Left lung (tissue), 10 donors: ENCODE measurements around the gene CRIM1. TPM values are rescaled to one million over a fixed set of nuclear protein-coding genes. Genes with fewer than 3 reads are reported as not detected.

Source experiments
- ATAC-seq: fragments of 200-7000 bp; cut with Tn5 transposase; one replicate; pipeline ENCODE4 v1.9.1; 2020; ENCODE audit warnings: moderate library complexity
- DNase-seq, 4 donors: peaks; one replicate each; pipeline ENCODE4 v3.0.0-alpha.2; 2013 to 2020
- H3K27ac ChIP-seq, 2 donors: fragments of 200-600 bp; sonication (generic) in 1 of 2; one replicate each; pipeline versions ENCODE4 v1.5.0 to v1.8.0; 2020 to 2021
- H3K27me3 ChIP-seq, 2 donors: fragments of 200-600 bp; sonication (generic) in 1 of 2; one replicate each; pipeline versions ENCODE4 v1.5.0 to v1.8.0; 2020 to 2021
- H3K36me3 ChIP-seq, 2 donors: fragments of 200-600 bp; sonication (generic) in 1 of 2; one replicate each; pipeline versions ENCODE4 v1.5.0 to v1.8.0; 2020 to 2021
- H3K4me1 ChIP-seq, 2 donors: fragments of 200-600 bp; one replicate each; pipeline ENCODE4 v1.8.0; 2021
- H3K4me3 ChIP-seq, 2 donors: fragments of 200-600 bp; sonication (generic) in 1 of 2; one replicate each; pipeline versions ENCODE4 v1.5.0 to v1.8.0; 2020 to 2021; ENCODE audit warnings: mild to moderate bottlenecking in 1 of 2
- H3K9me3 ChIP-seq, 2 donors: fragments of 200-600 bp; sonication (generic) in 1 of 2; one replicate each; pipeline versions ENCODE4 v1.5.0 to v1.8.0; 2020 to 2021
- intact Hi-C, 2 donors: fragments of 100-400 bp; cut with DNase I; formaldehyde crosslinking; loops; one replicate each; pipeline versions ENCODE4 v1.11.2 to v1.14.2; 2022
- polyA plus RNA-seq, 6 donors: library from polyadenylated mRNA; unstranded; fragments of 120-200 nt; gene quantifications; one replicate each; pipeline ENCODE4 v1.2.1, GENCODE V29; 2013; ENCODE audit not compliant: insufficient read length in 6 of 6
- total RNA-seq, 2 donors: library from RNA; stranded (reverse); fragmentation: NEBNext Ultra II Directional; extraction: Animal tissue kit (Norgen Biotek cat#: 25700); gene quantifications; one replicate each; pipeline ENCODE4 v1.2.1, GENCODE V29; 2021
- TF ChIP-seq, protein P1 (sequence below), 2 donors: fragments of 200-600 bp; sonication (generic) in 1 of 2; IDR thresholded peaks; one replicate each; pipeline versions ENCODE4 v1.5.0 to v1.8.0; 2021; ENCODE audit warnings: antibody characterized with exemption in 2 of 2
- donor health status: DM: no; HTN: yes; CAD: no.
- donor health status: DM: no; HTN: no; CAD: no.

Gene CRIM1
- total and polyA plus RNA-seq, 8 donors: 28.7 to 72.9 (median 31.4) TPM

DNA sequence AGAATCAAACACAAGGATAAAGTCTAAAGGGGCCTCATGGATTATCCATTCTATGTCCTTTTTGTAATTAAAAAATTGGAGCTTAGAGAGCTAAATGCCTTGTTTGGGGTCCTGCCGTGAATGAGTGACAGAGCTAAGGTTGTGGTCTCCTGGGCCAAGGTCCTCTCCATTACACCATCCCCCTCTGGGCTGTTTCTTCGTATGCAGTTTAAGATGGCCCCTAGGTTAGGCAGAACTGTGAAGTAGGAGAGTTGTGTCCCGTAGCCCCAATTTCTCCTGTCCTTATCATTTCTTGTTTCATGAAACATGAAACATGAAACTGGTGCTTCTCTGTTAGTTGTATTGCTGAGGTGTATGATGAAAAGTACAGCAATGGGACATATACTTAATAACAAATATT, 32.9 kb downstream of the CRIM1 start:
- H3K27ac ChIP-seq: no peak overlapping the region
- TF ChIP-seq, protein P1, sequence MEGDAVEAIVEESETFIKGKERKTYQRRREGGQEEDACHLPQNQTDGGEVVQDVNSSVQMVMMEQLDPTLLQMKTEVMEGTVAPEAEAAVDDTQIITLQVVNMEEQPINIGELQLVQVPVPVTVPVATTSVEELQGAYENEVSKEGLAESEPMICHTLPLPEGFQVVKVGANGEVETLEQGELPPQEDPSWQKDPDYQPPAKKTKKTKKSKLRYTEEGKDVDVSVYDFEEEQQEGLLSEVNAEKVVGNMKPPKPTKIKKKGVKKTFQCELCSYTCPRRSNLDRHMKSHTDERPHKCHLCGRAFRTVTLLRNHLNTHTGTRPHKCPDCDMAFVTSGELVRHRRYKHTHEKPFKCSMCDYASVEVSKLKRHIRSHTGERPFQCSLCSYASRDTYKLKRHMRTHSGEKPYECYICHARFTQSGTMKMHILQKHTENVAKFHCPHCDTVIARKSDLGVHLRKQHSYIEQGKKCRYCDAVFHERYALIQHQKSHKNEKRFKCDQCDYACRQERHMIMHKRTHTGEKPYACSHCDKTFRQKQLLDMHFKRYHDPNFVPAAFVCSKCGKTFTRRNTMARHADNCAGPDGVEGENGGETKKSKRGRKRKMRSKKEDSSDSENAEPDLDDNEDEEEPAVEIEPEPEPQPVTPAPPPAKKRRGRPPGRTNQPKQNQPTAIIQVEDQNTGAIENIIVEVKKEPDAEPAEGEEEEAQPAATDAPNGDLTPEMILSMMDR (IDR thresholded peaks at IDR 0.05): no peak
- H3K4me1 ChIP-seq: peaks cover 0 to 13% of the 10 kb centered on the region in 2 donors
- no peak for DNase-seq
- H3K36me3 ChIP-seq: no peaks in the 10 kb centered on the region
- H3K27me3 ChIP-seq: no peaks in the 10 kb centered on the region
- intact Hi-C loops: no loop called here
- no peaks in the 10 kb centered on the region for H3K9me3 ChIP-seq
- H3K4me3 ChIP-seq: no peak overlapping the region
- no peak for ATAC-seq

DNA sequence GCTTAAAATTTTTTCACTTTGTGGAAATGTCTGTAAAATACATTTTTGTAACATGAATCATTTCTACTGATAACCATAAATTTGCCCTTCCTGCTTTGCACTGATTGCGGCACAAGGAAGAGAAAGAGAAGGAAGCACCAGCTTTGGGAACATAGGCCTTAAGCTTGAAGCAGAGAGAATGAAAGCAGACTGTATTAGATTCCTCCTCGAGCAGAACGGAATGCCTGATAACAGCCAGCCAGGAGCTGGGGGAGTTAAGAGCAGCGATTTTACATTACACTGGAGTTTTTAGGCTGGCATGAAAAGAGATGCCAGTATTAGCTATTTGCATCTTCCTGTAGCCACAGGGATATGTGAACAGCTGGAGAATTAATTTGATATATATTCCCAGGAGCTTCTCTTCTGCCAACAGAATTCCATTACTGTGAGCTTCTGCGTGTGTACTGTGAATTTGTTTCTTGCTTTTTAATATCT, 33.5 kb downstream of the CRIM1 start:
- H3K4me3 ChIP-seq: no peak overlapping the region
- DNase-seq: no peak
- H3K4me1 ChIP-seq: peaks cover 0 to 13% of the 10 kb centered on the region in 2 donors
- H3K27me3 ChIP-seq: no peaks in the 10 kb centered on the region
- TF ChIP-seq, protein P1 (IDR thresholded peaks at IDR 0.05): no peak
- H3K36me3 ChIP-seq: no peaks in the 10 kb centered on the region
- intact Hi-C loops: no loop called here
- no peaks in the 10 kb centered on the region for H3K9me3 ChIP-seq
- ATAC-seq: peak; percentile 44
- H3K27ac ChIP-seq: peak overlapping the region in 1 of 2 donors; percentile 21

DNA sequence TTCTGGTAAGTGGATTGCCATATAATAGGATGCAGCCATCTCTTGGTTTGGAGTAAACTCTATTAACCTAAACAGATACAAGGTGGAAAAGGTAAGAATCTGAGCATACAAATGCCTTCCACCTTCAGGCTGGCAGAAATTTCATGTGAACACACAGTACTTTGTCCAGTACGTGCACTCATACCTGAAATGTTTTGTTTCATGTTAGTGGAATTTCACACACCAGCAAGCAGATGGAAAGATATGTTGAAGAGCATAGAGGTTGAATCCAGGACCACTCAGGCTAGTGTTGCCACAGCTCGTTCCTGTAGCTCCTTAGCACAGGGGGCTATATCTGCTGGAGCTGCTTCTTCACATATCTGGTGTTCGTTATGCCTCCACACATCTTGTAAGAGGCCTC, 34.0 kb downstream of the CRIM1 start:
- no peaks in the 10 kb centered on the region for H3K9me3 ChIP-seq
- peaks cover 0 to 13% of the 10 kb centered on the region in 2 donors for H3K4me1 ChIP-seq
- intact Hi-C loops: no loop called here
- no peak for DNase-seq
- ATAC-seq: no peak
- TF ChIP-seq, protein P1 (IDR thresholded peaks at IDR 0.05): no peak
- no peak overlapping the region for H3K4me3 ChIP-seq
- no peaks in the 10 kb centered on the region for H3K27me3 ChIP-seq
- no peaks in the 10 kb centered on the region for H3K36me3 ChIP-seq
- peak overlapping the region in 1 of 2 donors; percentile 21 for H3K27ac ChIP-seq

DNA sequence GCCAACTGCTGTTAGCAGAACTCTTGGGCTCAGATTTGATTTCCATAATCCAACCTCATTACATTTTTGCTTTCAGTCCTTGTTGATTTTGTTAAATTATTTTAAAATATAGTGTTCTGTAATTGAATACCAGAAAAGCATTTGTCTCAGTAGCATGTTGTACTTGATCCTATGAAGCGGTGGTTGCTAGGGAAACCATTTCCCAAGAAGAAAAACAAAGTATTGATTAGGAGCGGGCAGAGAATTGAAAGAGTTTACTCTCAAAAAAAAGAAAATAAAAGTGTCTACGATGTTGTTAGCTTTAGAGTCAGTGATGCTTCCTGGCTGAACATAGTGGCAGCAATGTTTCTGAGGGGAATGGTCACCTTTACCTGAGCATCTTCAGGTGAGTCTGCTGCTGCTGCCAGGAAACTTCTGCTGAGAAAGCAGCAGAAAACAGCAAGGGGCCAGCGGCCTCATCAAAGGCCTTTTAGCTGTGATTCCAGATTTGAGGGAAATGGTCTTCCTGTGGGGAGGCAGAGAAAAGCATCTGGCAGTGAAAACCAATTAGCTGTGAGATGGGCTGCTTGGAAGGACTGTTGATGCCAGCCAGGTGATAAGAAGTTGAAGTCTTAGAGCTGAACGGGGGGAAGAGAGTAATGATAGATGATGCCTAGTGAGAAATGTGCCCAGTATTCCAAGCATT, 37.1 kb downstream of the CRIM1 start:
- H3K4me3 ChIP-seq: no peak overlapping the region
- H3K27ac ChIP-seq: no peak overlapping the region
- no peak for ATAC-seq
- no peaks in the 10 kb centered on the region for H3K36me3 ChIP-seq
- intact Hi-C loops: no loop called here
- peaks cover 0 to 5% of the 10 kb centered on the region in 2 donors for H3K4me1 ChIP-seq
- no peak for DNase-seq
- no peaks in the 10 kb centered on the region for H3K27me3 ChIP-seq
- H3K9me3 ChIP-seq: no peaks in the 10 kb centered on the region
- TF ChIP-seq, protein P1 (IDR thresholded peaks at IDR 0.05): no peak

DNA sequence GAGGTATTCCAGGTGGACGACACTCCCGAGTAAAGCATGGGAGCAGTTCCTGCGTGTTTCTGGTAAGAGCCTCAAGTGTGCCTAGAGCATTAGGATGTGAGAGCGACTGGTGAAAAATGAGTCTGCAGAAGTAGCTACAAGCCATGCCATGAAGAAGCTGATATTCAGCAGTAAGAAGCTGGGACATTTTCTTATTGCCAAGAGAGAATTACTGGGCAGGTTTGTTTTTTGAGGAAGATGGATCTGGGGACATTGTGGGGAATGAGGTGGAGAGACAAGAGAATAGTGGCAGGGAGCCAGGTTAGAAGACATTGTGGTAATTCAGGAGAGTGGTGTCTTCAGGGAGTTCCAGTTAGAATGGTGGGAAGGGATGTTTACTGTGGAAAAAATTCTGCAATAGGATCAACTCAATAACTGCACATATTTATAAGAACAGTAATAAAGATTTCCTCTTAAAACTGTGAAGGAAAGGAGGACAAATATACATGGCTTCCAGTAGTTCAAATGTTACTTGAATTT, 38.2 kb downstream of the CRIM1 start:
- ATAC-seq (no peak), DNase-seq (no peak)
- Histone ChIP-seq H3K27me3 (no peaks in the 10 kb centered on the region), H3K4me1 (peaks cover 0 to 3% of the 10 kb centered on the region in 2 donors), H3K27ac (no peak overlapping the region), H3K4me3 (no peak overlapping the region), H3K9me3 (no peaks in the 10 kb centered on the region), H3K36me3 (no peaks in the 10 kb centered on the region)
- intact Hi-C loops: no loop called here
- TF ChIP-seq, protein P1 (IDR thresholded peaks at IDR 0.05): no peak
